Neural progenitor cell (in vitro differentiated cells): Measurements from ENCODE around the gene TXNDC9.

ENCODE experiments used
- EZH2phosphoT487 ChIP-seq: fragments of 200-600 bp; sonication (generic); IDR thresholded peaks from 2 replicates; pipeline ENCODE4 v1.6.1; 2017; ENCODE audit warnings: antibody characterized with exemption
- TF ChIP-seq, protein P1 (sequence below): fragments of 200-600 bp; sonication (generic); IDR thresholded peaks from 2 replicates; pipeline ENCODE4 v1.5.1; 2017; ENCODE audit warnings: antibody characterized with exemption, mild to moderate bottlenecking

DNA sequence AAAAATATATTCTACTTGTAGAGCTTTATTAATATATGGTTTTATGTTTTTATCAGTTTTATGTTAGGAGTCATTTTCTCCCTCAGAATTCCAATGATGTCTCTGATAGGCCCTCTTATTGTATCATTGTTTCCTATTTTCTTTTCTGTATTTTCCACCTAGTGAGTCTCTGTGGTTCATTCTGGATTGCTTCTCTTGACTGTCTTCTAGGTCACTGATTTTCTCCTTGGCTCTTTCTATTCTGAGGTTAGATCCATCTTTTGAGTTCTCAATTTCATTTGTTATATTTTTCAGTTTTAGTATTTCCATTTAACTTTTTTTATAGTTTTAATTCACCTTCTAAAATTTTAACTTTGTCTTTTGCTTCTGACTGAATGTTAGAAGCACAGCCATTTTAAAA is 38.6 kb upstream of the TXNDC9 start:
- TF ChIP-seq, protein P1, sequence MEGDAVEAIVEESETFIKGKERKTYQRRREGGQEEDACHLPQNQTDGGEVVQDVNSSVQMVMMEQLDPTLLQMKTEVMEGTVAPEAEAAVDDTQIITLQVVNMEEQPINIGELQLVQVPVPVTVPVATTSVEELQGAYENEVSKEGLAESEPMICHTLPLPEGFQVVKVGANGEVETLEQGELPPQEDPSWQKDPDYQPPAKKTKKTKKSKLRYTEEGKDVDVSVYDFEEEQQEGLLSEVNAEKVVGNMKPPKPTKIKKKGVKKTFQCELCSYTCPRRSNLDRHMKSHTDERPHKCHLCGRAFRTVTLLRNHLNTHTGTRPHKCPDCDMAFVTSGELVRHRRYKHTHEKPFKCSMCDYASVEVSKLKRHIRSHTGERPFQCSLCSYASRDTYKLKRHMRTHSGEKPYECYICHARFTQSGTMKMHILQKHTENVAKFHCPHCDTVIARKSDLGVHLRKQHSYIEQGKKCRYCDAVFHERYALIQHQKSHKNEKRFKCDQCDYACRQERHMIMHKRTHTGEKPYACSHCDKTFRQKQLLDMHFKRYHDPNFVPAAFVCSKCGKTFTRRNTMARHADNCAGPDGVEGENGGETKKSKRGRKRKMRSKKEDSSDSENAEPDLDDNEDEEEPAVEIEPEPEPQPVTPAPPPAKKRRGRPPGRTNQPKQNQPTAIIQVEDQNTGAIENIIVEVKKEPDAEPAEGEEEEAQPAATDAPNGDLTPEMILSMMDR = no peak
- no peak for TF ChIP-seq EZH2phosphoT487
